SK-N-MC (cell line): ENCODE data around the gene TGFA.

Experiments used
- FOXP2 ChIP-seq: optimal IDR thresholded peaks from 2 replicates; pipeline ENCODE3; 2011; ENCODE audit warnings: mild to moderate bottlenecking, moderate library complexity; ENCODE audit not compliant: insufficient read depth; ENCODE audit errors: extremely low read length, control extremely low read depth
- POLR2AphosphoS5 ChIP-seq: IDR thresholded peaks from 2 replicates; pipeline ENCODE4 v1.6.1; 2012; ENCODE audit warnings: mild to moderate bottlenecking, low read depth, low read length, borderline replicate concordance

DNA sequence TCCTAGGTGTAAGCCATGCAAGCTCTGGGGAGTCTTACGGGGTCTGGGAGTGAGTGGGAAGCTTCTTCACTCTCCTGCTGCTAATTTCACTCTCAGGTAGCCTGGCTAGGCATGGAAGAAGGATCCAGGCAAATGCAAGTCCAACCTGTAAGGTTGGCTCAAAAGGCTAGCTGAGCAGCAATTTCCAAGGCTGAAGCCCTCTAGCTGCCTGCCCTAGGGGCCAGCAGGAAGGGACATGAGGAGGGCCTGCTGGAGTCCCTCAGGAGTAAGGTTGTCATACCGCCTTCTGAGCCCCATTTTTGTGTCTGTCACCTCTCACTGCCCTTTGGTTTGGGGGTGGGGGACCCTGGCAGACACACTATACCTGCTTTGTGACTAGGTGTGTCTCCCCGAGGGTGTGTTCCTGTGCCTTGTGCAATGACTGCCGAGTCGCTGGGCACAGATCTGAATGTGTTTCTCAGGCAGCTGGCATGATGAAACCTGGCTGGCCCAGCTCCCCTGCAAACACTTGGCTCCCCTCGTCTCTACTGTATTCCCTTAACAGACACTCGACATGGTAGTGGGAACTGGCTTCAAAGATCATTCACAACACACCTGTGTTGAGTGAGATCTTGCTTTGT, 127.8 kb downstream of the TGFA start:
- no peak for TF ChIP-seq FOXP2
- no peak for TF ChIP-seq POLR2AphosphoS5
